Measurements from ENCODE around the gene CALML6. TPM values are rescaled to one million over a fixed set of nuclear protein-coding genes. Genes with fewer than 3 reads are reported as not detected.

Gene CALML6
- total and polyA plus RNA-seq, 5 donors from 2014 or later, result not detected

- H3K27me3 Mint-ChIP-seq, result no peaks in the 10 kb centered on the region
- Histone ChIP-seq H3K27me3 (ENCODE audit: control insufficient read depth, insufficient read depth, low read length) (no peaks in the 10 kb centered on the region), H3K9me3 (ENCODE audit: control insufficient read depth in 2 of 2, low read length in 2 of 2) (no peaks in the 10 kb centered on the region), H3K36me3 (ENCODE audit: control insufficient read depth, insufficient read depth, low read length) (no peaks in the 10 kb centered on the region), H3K4me1 (ENCODE audit: control insufficient read depth, insufficient read depth, low read length, poor library complexity, severe bottlenecking) (peaks cover 1% of the 10 kb centered on the region), H3K27ac (ENCODE audit: insufficient read depth, low read length, poor library complexity, severe bottlenecking) (no peak overlapping the region), H3K4me3 (ENCODE audit: low read depth, low read length) (no peak overlapping the region)
- ATAC-seq (ENCODE audit: low read depth in 2 of 2), result no peak
- peak overlapping the region in 1 of 3 donors; percentile 31 for H3K27ac Mint-ChIP-seq
- no peaks in the 10 kb centered on the region for H3K4me1 Mint-ChIP-seq
- no peaks in the 10 kb centered on the region for H3K36me3 Mint-ChIP-seq
- DNase-seq, result no peak
- no peak overlapping the region for H3K4me3 Mint-ChIP-seq
- no peaks in the 10 kb centered on the region for H3K9me3 Mint-ChIP-seq
These were observed 9.8 kb downstream of the CALML6 start for GRCh38 chr1:1924849-1925248.

GRCh38 chr1:1925437-1926345 is 10.6 kb downstream of the CALML6 start:
- ATAC-seq (ENCODE audit: low read depth in 2 of 2), result no peak
- Histone ChIP-seq H3K36me3 (ENCODE audit: control insufficient read depth, insufficient read depth, low read length) (no peaks in the 10 kb centered on the region), H3K27ac (ENCODE audit: insufficient read depth, low read length, poor library complexity, severe bottlenecking) (no peak overlapping the region), H3K9me3 (ENCODE audit: control insufficient read depth in 2 of 2, low read length in 2 of 2) (no peaks in the 10 kb centered on the region), H3K4me3 (ENCODE audit: low read depth, low read length) (no peak overlapping the region), H3K27me3 (ENCODE audit: control insufficient read depth, insufficient read depth, low read length) (no peaks in the 10 kb centered on the region), H3K4me1 (ENCODE audit: control insufficient read depth, insufficient read depth, low read length, poor library complexity, severe bottlenecking) (no peaks in the 10 kb centered on the region)
- Mint-ChIP-seq H3K4me3 (no peak overlapping the region), H3K4me1 (no peaks in the 10 kb centered on the region), H3K36me3 (no peaks in the 10 kb centered on the region), H3K27ac (no peak overlapping the region), H3K27me3 (no peaks in the 10 kb centered on the region), H3K9me3 (no peaks in the 10 kb centered on the region)
- DNase-seq, result no peak

GRCh38 chr1:1926346-1926811 is 11.3 kb downstream of the CALML6 start:
- no peak overlapping the region for H3K27ac Mint-ChIP-seq
- H3K27me3 Mint-ChIP-seq, result no peaks in the 10 kb centered on the region
- Histone ChIP-seq H3K27me3 (ENCODE audit: control insufficient read depth, insufficient read depth, low read length) (no peaks in the 10 kb centered on the region), H3K27ac (ENCODE audit: insufficient read depth, low read length, poor library complexity, severe bottlenecking) (no peak overlapping the region), H3K36me3 (ENCODE audit: control insufficient read depth, insufficient read depth, low read length) (no peaks in the 10 kb centered on the region), H3K9me3 (ENCODE audit: control insufficient read depth in 2 of 2, low read length in 2 of 2) (no peaks in the 10 kb centered on the region), H3K4me1 (ENCODE audit: control insufficient read depth, insufficient read depth, low read length, poor library complexity, severe bottlenecking) (no peaks in the 10 kb centered on the region), H3K4me3 (ENCODE audit: low read depth, low read length) (no peak overlapping the region)
- no peaks in the 10 kb centered on the region for H3K36me3 Mint-ChIP-seq
- no peaks in the 10 kb centered on the region for H3K4me1 Mint-ChIP-seq
- no peak overlapping the region for H3K4me3 Mint-ChIP-seq
- no peaks in the 10 kb centered on the region for H3K9me3 Mint-ChIP-seq
- ATAC-seq (ENCODE audit: low read depth in 2 of 2) (no peak), DNase-seq (no peak)

GRCh38 chr1:1926886-1927660 is 12.0 kb downstream of the CALML6 start:
- Mint-ChIP-seq H3K27ac (no peak overlapping the region), H3K36me3 (no peaks in the 10 kb centered on the region), H3K4me3 (no peak overlapping the region), H3K9me3 (no peaks in the 10 kb centered on the region), H3K4me1 (no peaks in the 10 kb centered on the region), H3K27me3 (no peaks in the 10 kb centered on the region)
- Histone ChIP-seq H3K4me1 (ENCODE audit: control insufficient read depth, insufficient read depth, low read length, poor library complexity, severe bottlenecking) (no peaks in the 10 kb centered on the region), H3K9me3 (ENCODE audit: control insufficient read depth in 2 of 2, low read length in 2 of 2) (no peaks in the 10 kb centered on the region), H3K36me3 (ENCODE audit: control insufficient read depth, insufficient read depth, low read length) (no peaks in the 10 kb centered on the region), H3K27me3 (ENCODE audit: control insufficient read depth, insufficient read depth, low read length) (no peaks in the 10 kb centered on the region), H3K27ac (ENCODE audit: insufficient read depth, low read length, poor library complexity, severe bottlenecking) (no peak overlapping the region), H3K4me3 (ENCODE audit: low read depth, low read length) (no peak overlapping the region)
- no peak for DNase-seq
- no peak for ATAC-seq (ENCODE audit: low read depth in 2 of 2)

GRCh38 chr1:1927751-1928150 is 12.7 kb downstream of the CALML6 start:
- no peak for ATAC-seq (ENCODE audit: low read depth in 2 of 2)
- no peaks in the 10 kb centered on the region for H3K4me1 Mint-ChIP-seq
- no peaks in the 10 kb centered on the region for H3K36me3 Mint-ChIP-seq

GRCh38 chr1:1928231-1929101 is 13.4 kb downstream of the CALML6 start:
- Histone ChIP-seq H3K36me3 (ENCODE audit: control insufficient read depth, insufficient read depth, low read length) (no peaks in the 10 kb centered on the region), H3K4me3 (ENCODE audit: low read depth, low read length) (no peak overlapping the region), H3K4me1 (ENCODE audit: control insufficient read depth, insufficient read depth, low read length, poor library complexity, severe bottlenecking) (no peaks in the 10 kb centered on the region), H3K27me3 (ENCODE audit: control insufficient read depth, insufficient read depth, low read length) (no peaks in the 10 kb centered on the region), H3K9me3 (ENCODE audit: control insufficient read depth in 2 of 2, low read length in 2 of 2) (no peaks in the 10 kb centered on the region), H3K27ac (ENCODE audit: insufficient read depth, low read length, poor library complexity, severe bottlenecking) (no peak overlapping the region)
- H3K36me3 Mint-ChIP-seq, result no peaks in the 10 kb centered on the region
- ATAC-seq (ENCODE audit: low read depth in 2 of 2) (no peak), DNase-seq (no peak)
- H3K9me3 Mint-ChIP-seq, result peaks cover 0 to 1% (median 0%) of the 10 kb centered on the region in 7 donors
- H3K27ac Mint-ChIP-seq, result no peak overlapping the region
- H3K4me3 Mint-ChIP-seq, result no peak overlapping the region
- no peaks in the 10 kb centered on the region for H3K27me3 Mint-ChIP-seq
- no peaks in the 10 kb centered on the region for H3K4me1 Mint-ChIP-seq

More at GRCh38 chr1:1927751-1928150, 12.7 kb downstream of the CALML6 start:
- Histone ChIP-seq H3K9me3 (ENCODE audit: control insufficient read depth in 2 of 2, low read length in 2 of 2) (no peaks in the 10 kb centered on the region), H3K36me3 (ENCODE audit: control insufficient read depth, insufficient read depth, low read length) (no peaks in the 10 kb centered on the region), H3K27me3 (ENCODE audit: control insufficient read depth, insufficient read depth, low read length) (no peaks in the 10 kb centered on the region), H3K27ac (ENCODE audit: insufficient read depth, low read length, poor library complexity, severe bottlenecking) (no peak overlapping the region), H3K4me3 (ENCODE audit: low read depth, low read length) (no peak overlapping the region), H3K4me1 (ENCODE audit: control insufficient read depth, insufficient read depth, low read length, poor library complexity, severe bottlenecking) (no peaks in the 10 kb centered on the region)
- H3K9me3 Mint-ChIP-seq, result no peaks in the 10 kb centered on the region
- H3K27me3 Mint-ChIP-seq, result no peaks in the 10 kb centered on the region
- no peak overlapping the region for H3K4me3 Mint-ChIP-seq
- no peak overlapping the region for H3K27ac Mint-ChIP-seq
- DNase-seq, result no peak

GRCh38 chr1:1929102-1929638 is 14.1 kb downstream of the CALML6 start:
- Mint-ChIP-seq H3K4me3 (no peak overlapping the region), H3K27ac (no peak overlapping the region), H3K9me3 (peaks cover 0 to 2% (median 0%) of the 10 kb centered on the region in 7 donors), H3K4me1 (no peaks in the 10 kb centered on the region), H3K27me3 (no peaks in the 10 kb centered on the region), H3K36me3 (no peaks in the 10 kb centered on the region)
- H3K4me1 ChIP-seq (ENCODE audit: control insufficient read depth, insufficient read depth, low read length, poor library complexity, severe bottlenecking), result no peaks in the 10 kb centered on the region
- ATAC-seq (ENCODE audit: low read depth in 2 of 2) (no peak), DNase-seq (no peak)
- no peaks in the 10 kb centered on the region for H3K27me3 ChIP-seq (ENCODE audit: control insufficient read depth, insufficient read depth, low read length)
- H3K27ac ChIP-seq (ENCODE audit: insufficient read depth, low read length, poor library complexity, severe bottlenecking), result no peak overlapping the region
- no peak overlapping the region for H3K4me3 ChIP-seq (ENCODE audit: low read depth, low read length)
- no peaks in the 10 kb centered on the region for H3K36me3 ChIP-seq (ENCODE audit: control insufficient read depth, insufficient read depth, low read length)
- H3K9me3 ChIP-seq (ENCODE audit: control insufficient read depth in 2 of 2, low read length in 2 of 2), result no peaks in the 10 kb centered on the region
